H1 (cell line): ENCODE data around the gene ARHGAP15. TPM values are rescaled to one million over a fixed set of nuclear protein-coding genes. Genes with fewer than 3 reads are reported as not detected.

Experiments
- KDM1A ChIP-seq: fragments of 200-600, 300-600 bp; sonication (generic); IDR thresholded peaks from 2 replicates; pipeline ENCODE4 v1.7.1; 2016; ENCODE audit warnings: mild to moderate bottlenecking, low read length, borderline replicate concordance
- TBP ChIP-seq: IDR thresholded peaks from 2 replicates; pipeline ENCODE4 v1.6.1; 2011; ENCODE audit warnings: low read depth, low read length, improper control_type of control experiment
- polyA plus RNA-seq, 7 experiments: library from polyadenylated mRNA; depleted of rRNA in 3 of 7; stranded (reverse) in 5 of 7; unstranded in 2 of 7; fragments of >200 nt in 5 of 7; fragments of 200-250 nt in 2 of 7; gene quantifications; 1 replicate in 5 of 7; 2 replicates in 1 of 7; 4 replicates in 1 of 7; pipeline versions ENCODE4 v1.2.1 to v1.2.3, GENCODE V29; 2011 to 2013; ENCODE audit warnings: missing spikeins in 2 of 7, mixed read lengths in 2 of 7
- total RNA-seq: library from RNA; stranded (reverse); fragmentation: NEBNext Ultra II Directional; extraction: Animal tissue kit (Norgen Biotek cat#: 25700); gene quantifications from 2 replicates; pipeline ENCODE4 v1.2.1, GENCODE V29; 2021
- TF ChIP-seq, protein P1 (sequence below): fragments of 300-600 bp; sonication (generic); IDR thresholded peaks from 2 replicates; pipeline ENCODE4 v1.7.1; 2012; ENCODE audit warnings: low read length, moderate library complexity, mild to moderate bottlenecking, inconsistent platforms; ENCODE audit not compliant: insufficient replicate concordance

ARHGAP15 gene
- total and polyA plus RNA-seq, 2 of the 8 experiments (the other 6 are each of a cell fraction or from before 2014, with no cell fraction given), result not detected

DNA sequence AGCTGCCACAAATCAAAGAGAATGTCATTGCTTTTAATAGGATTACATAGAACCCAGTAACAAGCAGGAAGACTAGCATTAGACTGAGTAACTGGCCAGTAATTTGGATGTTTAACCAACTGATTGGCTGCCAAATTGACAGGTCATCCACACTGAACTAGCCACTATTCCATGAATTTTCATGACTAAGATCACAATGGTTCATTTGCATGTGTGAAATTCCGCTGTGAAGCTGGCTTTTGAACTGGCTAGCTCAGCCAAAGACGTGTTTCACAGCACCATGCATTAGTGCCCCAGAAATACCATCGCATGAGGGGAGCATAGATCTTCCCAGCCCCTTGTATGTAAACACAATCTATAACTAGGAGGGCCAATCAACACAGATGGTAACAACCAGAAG lies 649.8 kb downstream of the ARHGAP15 start (continued):
- TF ChIP-seq, protein P1, sequence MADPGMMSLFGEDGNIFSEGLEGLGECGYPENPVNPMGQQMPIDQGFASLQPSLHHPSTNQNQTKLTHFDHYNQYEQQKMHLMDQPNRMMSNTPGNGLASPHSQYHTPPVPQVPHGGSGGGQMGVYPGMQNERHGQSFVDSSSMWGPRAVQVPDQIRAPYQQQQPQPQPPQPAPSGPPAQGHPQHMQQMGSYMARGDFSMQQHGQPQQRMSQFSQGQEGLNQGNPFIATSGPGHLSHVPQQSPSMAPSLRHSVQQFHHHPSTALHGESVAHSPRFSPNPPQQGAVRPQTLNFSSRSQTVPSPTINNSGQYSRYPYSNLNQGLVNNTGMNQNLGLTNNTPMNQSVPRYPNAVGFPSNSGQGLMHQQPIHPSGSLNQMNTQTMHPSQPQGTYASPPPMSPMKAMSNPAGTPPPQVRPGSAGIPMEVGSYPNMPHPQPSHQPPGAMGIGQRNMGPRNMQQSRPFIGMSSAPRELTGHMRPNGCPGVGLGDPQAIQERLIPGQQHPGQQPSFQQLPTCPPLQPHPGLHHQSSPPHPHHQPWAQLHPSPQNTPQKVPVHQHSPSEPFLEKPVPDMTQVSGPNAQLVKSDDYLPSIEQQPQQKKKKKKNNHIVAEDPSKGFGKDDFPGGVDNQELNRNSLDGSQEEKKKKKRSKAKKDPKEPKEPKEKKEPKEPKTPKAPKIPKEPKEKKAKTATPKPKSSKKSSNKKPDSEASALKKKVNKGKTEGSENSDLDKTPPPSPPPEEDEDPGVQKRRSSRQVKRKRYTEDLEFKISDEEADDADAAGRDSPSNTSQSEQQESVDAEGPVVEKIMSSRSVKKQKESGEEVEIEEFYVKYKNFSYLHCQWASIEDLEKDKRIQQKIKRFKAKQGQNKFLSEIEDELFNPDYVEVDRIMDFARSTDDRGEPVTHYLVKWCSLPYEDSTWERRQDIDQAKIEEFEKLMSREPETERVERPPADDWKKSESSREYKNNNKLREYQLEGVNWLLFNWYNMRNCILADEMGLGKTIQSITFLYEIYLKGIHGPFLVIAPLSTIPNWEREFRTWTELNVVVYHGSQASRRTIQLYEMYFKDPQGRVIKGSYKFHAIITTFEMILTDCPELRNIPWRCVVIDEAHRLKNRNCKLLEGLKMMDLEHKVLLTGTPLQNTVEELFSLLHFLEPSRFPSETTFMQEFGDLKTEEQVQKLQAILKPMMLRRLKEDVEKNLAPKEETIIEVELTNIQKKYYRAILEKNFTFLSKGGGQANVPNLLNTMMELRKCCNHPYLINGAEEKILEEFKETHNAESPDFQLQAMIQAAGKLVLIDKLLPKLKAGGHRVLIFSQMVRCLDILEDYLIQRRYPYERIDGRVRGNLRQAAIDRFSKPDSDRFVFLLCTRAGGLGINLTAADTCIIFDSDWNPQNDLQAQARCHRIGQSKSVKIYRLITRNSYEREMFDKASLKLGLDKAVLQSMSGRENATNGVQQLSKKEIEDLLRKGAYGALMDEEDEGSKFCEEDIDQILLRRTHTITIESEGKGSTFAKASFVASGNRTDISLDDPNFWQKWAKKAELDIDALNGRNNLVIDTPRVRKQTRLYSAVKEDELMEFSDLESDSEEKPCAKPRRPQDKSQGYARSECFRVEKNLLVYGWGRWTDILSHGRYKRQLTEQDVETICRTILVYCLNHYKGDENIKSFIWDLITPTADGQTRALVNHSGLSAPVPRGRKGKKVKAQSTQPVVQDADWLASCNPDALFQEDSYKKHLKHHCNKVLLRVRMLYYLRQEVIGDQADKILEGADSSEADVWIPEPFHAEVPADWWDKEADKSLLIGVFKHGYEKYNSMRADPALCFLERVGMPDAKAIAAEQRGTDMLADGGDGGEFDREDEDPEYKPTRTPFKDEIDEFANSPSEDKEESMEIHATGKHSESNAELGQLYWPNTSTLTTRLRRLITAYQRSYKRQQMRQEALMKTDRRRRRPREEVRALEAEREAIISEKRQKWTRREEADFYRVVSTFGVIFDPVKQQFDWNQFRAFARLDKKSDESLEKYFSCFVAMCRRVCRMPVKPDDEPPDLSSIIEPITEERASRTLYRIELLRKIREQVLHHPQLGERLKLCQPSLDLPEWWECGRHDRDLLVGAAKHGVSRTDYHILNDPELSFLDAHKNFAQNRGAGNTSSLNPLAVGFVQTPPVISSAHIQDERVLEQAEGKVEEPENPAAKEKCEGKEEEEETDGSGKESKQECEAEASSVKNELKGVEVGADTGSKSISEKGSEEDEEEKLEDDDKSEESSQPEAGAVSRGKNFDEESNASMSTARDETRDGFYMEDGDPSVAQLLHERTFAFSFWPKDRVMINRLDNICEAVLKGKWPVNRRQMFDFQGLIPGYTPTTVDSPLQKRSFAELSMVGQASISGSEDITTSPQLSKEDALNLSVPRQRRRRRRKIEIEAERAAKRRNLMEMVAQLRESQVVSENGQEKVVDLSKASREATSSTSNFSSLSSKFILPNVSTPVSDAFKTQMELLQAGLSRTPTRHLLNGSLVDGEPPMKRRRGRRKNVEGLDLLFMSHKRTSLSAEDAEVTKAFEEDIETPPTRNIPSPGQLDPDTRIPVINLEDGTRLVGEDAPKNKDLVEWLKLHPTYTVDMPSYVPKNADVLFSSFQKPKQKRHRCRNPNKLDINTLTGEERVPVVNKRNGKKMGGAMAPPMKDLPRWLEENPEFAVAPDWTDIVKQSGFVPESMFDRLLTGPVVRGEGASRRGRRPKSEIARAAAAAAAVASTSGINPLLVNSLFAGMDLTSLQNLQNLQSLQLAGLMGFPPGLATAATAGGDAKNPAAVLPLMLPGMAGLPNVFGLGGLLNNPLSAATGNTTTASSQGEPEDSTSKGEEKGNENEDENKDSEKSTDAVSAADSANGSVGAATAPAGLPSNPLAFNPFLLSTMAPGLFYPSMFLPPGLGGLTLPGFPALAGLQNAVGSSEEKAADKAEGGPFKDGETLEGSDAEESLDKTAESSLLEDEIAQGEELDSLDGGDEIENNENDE, result no peak
- TF ChIP-seq TBP (no peak), KDM1A (no peak)
